ENCODE data around the gene TGFB3.
A peak's percentile ranks its signal among the peaks of the same experiment; 100 is the strongest.
"Not testable (repeated sequence)": the region's sequence is repeated elsewhere in the genome, so short reads cannot be mapped to it uniquely, and the experiment has no call there.

Gene TGFB3

GRCh38 chr14:75981426-75982265, at the start of gene TGFB3:
TGFB3 (minus strand) TSS chr14:75981995; CDS start chr14:75980893, 1,102 bp downstream.
- peak; percentile 43 for DNase-seq (ENCODE audit: low read depth)

GRCh38 chr14:76024211-76024907, 42.6 kb upstream of the TGFB3 start:
- DNase-seq (ENCODE audit: low read depth): no peak

- no peak for DNase-seq (ENCODE audit: low read depth)
These were observed 42.0 kb upstream of the TGFB3 start for GRCh38 chr14:76023757-76024156.

GRCh38 chr14:76022991-76023390, 41.2 kb upstream of the TGFB3 start:
- DNase-seq (ENCODE audit: low read depth): no peak

GRCh38 chr14:76019676-76020075, 37.9 kb upstream of the TGFB3 start:
- no peak for DNase-seq (ENCODE audit: low read depth)

GRCh38 chr14:76015668-76016067, 33.9 kb upstream of the TGFB3 start:
- no peak for DNase-seq (ENCODE audit: low read depth)

GRCh38 chr14:76015191-76015590, 33.4 kb upstream of the TGFB3 start:
- DNase-seq (ENCODE audit: low read depth): no peak

- DNase-seq (ENCODE audit: low read depth): no peak
These were observed 30.6 kb upstream of the TGFB3 start for GRCh38 chr14:76012354-76012753.

GRCh38 chr14:76011930-76012329, 30.1 kb upstream of the TGFB3 start:
- no peak for DNase-seq (ENCODE audit: low read depth)

GRCh38 chr14:76009627-76010026, 27.8 kb upstream of the TGFB3 start:
- not testable (repeated sequence) for DNase-seq (ENCODE audit: low read depth)

GRCh38 chr14:76007852-76008251, 26.1 kb upstream of the TGFB3 start:
- DNase-seq (ENCODE audit: low read depth): no peak

GRCh38 chr14:76007379-76007778, 25.6 kb upstream of the TGFB3 start:
- DNase-seq (ENCODE audit: low read depth): no peak

GRCh38 chr14:76006253-76006652, 24.5 kb upstream of the TGFB3 start:
- DNase-seq (ENCODE audit: low read depth): no peak

GRCh38 chr14:76002383-76002782, 20.6 kb upstream of the TGFB3 start:
- DNase-seq (ENCODE audit: low read depth): no peak

- no peak for DNase-seq (ENCODE audit: low read depth)
These were observed 17.9 kb upstream of the TGFB3 start for GRCh38 chr14:75999511-76000190.

- no peak for DNase-seq (ENCODE audit: low read depth)
These were observed 14.7 kb upstream of the TGFB3 start for GRCh38 chr14:75996488-75996887.

GRCh38 chr14:75995372-75996041, 13.7 kb upstream of the TGFB3 start:
- DNase-seq (ENCODE audit: low read depth): no peak

- no peak for DNase-seq (ENCODE audit: low read depth)
These were observed 11.8 kb upstream of the TGFB3 start for GRCh38 chr14:75993567-75994041.

GRCh38 chr14:75991753-75992152, 10.0 kb upstream of the TGFB3 start:
- no peak for DNase-seq (ENCODE audit: low read depth)

- no peak for DNase-seq (ENCODE audit: low read depth)
These were observed 8.5 kb upstream of the TGFB3 start for GRCh38 chr14:75990297-75990696.

- DNase-seq (ENCODE audit: low read depth): peak; percentile 67
These were observed 7.3 kb upstream of the TGFB3 start for GRCh38 chr14:75989134-75989533.

Data from HS-5 (cell line).